Stimulated activated CD4-positive, alpha-beta T cell treated with anti-CD3 and anti-CD28 coated beads, Interleukin-15, amount 100 ng/mL, for 1 hour (primary cell): Measurements from ENCODE around the gene VDAC2.
"Not testable (repeated sequence)": the region's sequence is repeated elsewhere in the genome, so short reads cannot be mapped to it uniquely, and the experiment has no call there.

Experiments
- DNase-seq, 2 donors: peaks; one replicate each; pipeline ENCODE4 v3.0.0-alpha.2; 2020; ENCODE audit warnings: low read depth in 1 of 2, low spot score in 1 of 2

Gene VDAC2, protein sequence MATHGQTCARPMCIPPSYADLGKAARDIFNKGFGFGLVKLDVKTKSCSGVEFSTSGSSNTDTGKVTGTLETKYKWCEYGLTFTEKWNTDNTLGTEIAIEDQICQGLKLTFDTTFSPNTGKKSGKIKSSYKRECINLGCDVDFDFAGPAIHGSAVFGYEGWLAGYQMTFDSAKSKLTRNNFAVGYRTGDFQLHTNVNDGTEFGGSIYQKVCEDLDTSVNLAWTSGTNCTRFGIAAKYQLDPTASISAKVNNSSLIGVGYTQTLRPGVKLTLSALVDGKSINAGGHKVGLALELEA

GRCh38 chr10:75210282-75211006 lies at the start of gene VDAC2:
TSS of gene VDAC2 (plus strand) at chr10:75210796. CDS start at chr10:75211159, 363 bp downstream.
- peak; percentile 95 to 96 for DNase-seq

DNA sequence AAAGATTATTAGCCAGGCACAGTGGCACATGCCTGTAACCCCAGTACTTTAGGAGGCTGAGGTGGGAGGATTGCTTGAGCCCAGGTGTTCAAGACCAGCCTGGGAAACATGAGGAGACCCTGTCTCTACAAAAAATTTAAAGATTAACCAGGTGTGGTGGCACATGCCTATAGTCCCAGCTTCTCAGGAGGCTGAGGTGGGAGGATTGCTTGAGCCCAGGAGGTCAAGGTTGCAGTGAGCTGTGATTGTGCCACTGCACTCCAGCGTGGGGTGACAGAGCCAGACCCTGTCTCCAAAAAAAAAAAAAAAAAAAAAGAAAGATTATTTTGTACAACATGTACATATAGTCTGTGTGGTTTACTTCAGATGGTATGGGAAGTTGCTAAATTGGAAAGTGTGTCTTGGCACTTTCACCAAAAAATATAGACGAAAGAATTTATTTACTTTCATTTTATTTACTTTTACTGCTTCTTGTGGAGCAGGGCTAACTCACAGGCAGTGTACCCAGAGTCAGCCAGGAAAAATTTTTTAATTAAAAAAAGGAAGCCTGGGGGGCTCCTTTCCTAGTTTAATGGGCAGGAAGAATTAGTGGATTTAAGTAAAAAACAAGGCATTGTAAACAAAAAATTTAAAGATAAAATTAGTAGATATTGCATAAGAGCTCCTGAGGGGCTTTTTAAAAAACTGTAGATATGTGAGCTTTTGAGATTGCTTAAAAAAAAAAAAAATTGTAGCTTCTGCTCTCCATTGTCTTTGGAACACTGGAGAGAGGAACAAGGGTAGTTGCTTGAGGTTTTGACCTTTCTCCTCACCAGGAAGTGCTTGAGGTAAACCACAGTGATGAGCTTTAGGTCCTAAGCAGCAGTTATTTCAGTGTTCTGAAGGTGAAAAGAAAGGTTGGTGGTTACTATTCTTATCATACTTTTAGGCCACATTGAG lies 44.6 kb upstream of the VDAC2 start:
- no peak for DNase-seq

DNA sequence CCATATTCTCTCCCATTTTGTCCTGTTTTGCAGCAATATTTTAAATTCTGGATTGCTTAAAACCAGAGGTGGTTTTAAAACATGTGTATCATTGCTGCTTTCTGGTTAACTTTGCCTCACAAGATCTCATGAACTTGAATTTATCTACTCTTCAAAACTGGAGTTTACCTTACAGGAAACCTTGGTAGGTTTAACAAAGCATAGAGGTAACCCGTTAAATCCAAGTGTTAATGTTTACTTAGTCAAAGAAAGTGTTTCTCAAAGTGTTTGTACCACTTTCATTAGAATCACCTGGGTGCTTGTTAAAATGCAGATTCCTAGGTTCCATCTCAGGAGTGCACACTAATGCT lies 44.0 kb upstream of the VDAC2 start:
- DNase-seq, result no peak

DNA sequence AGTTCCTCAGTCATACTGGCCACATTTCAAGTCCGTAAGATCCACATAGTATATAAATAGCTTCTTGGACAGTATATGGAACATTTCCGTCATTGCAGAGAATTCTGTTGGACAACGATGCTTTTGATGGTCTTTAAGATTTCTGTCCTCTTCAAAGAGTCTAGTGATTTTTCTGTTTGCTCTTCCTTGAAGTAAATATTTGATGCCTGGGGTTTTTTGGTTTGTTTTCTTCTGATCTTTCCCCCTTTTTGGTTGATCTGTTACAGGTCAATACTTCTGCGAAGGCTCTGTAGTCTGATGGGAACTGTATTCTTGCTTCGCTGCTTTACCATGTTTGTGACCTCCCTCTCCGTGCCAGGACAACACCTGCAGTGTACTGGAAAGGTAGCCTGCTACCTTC lies 42.3 kb upstream of the VDAC2 start:
- no peak for DNase-seq

DNA sequence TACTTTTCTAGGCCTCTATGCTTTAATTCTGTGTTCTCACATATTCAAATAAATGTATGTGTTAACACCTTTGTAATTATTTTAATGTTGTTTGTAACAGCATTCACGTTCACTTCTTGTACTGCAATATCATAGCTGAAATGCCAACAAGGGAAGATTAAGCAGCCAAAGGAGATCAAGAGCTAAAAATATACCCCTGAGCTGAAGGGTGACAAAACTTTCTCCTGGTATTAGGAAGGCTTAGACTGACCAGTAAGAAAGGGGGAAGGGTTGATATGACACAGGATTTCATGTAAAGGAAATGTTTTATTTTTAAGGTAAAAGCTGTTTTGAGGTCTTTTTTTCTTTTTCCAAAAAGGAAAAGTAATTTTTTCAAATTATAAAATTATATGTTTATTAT lies 40.4 kb upstream of the VDAC2 start:
- DNase-seq, result no peak

DNA sequence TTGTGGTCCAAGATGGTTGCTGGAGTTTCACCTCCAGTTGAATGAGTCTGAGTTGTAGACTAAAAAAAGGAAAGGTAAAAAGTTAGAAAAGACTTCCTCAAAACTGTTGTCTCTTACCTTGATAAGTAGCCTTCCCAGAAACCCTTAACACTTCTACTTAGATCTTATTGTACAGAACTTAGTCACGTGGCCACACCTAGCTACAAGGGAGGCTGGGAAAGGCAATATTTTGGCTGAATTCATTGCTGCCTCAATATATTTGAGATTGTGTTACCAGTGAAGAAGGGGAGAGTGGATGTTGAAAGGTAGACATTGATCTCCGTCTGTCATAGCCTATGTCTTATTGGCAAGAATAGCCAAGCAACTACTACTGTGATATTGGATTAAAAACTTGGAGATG lies 35.5 kb upstream of the VDAC2 start:
- no peak for DNase-seq

DNA sequence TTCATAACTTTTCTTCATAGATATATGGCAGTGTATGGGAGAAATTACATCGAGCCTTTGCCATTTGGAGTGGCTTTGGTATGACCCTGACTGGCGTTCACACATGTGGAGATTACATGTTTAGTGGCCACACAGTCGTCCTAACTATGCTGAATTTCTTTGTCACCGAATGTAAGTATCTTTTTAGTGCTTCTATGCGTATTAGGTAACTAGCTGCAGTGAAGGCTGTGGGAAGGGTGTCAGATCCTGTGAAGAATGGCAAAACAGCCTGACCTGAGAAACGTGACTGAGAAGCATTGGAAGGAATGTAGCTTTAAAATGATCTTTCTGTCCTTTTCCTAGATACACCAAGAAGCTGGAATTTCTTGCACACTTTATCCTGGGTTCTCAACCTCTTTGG lies 34.5 kb upstream of the VDAC2 start:
- no peak for DNase-seq

DNA sequence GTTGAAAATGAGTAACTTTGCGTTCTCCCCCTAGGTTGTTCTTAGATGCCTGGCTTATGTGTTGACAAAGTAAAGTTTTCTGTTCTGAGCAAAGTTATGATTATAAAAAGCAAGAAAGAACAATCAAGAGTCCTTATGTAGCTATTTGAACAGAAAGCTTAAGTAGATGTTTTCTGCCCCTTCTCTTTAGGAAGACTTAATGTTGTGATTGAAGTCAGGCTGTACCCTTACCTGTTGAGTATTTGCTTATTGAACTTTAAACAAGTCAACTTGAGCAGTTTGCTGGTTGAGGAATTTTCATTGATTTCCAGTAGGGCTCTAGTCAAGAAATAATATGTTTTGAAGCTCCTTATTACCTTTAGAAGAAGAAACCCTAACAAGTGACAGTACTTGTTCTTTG lies 33.9 kb upstream of the VDAC2 start:
- no peak for DNase-seq

DNA sequence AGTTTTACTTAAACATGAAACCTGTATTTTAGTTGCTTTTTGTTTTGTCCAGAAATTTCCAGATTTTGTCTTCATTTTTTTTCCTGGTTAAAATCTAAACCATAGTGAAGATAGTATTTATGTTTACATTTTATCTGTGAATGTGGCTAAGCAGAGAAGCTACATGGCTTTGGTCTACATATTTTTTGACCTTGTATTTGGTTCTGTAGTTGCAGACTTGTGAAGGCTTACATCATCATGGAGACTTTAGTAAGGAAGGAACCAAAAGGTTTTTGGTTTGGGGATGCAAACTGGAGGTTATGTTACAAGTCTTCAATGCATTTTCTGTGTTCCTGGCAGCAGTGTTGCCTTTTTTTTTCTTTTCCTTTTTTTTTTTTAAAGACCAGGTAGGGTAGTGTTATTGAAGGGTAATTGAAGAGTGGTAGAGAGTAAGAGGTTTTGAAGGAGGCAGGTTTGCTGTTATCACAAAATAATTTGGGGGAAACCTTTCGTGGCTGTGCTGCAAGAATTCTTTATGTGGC lies 30.9 kb upstream of the VDAC2 start:
- DNase-seq, result no peak

DNA sequence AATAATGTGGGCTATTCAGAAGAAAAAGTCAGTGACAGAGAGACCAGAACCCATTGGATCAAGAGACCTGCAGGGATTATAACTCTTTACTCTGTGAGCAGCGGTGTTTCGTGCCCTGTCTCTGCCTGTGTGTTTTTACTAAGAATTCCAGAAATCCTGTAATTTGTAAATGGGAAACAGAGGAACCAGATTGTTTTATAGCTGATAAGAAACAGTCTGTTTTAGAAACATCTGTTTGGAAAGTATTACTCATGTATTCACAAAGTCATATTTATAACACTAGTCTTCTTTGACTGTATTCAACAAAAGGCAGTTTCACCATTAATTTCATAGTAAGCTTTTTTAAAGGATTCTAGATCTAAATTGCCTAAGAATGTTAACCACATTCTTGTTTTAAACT lies 30.0 kb upstream of the VDAC2 start:
- DNase-seq, result no peak

GRCh38 chr10:75181073-75181472 lies 29.5 kb upstream of the VDAC2 start:
- no peak for DNase-seq

DNA sequence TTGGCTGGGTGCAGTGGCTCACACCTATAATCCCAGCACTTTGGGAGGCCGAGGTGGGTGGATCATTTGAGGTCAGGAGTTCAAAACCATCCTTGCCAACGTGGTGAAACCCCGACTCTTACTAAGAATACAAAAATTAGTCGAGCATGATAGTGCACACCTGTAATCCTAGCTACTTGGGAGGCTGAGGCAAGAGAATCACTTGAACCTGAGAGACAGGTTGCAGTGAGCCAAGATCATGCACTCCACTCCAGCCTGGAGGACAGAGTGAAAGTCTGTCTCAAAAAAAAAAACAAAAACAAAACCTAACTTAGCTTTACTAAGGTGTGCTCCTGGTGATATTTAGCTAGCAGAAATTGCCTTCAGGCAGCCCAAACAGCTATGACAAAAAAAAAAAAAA lies 24.3 kb upstream of the VDAC2 start:
- DNase-seq, result no peak

- DNase-seq, result peak; percentile 32 to 40
These were observed 22.6 kb upstream of the VDAC2 start for GRCh38 chr10:75187961-75188426.

GRCh38 chr10:75188522-75188921 lies 22.1 kb upstream of the VDAC2 start:
- DNase-seq, result not testable (repeated sequence)

DNA sequence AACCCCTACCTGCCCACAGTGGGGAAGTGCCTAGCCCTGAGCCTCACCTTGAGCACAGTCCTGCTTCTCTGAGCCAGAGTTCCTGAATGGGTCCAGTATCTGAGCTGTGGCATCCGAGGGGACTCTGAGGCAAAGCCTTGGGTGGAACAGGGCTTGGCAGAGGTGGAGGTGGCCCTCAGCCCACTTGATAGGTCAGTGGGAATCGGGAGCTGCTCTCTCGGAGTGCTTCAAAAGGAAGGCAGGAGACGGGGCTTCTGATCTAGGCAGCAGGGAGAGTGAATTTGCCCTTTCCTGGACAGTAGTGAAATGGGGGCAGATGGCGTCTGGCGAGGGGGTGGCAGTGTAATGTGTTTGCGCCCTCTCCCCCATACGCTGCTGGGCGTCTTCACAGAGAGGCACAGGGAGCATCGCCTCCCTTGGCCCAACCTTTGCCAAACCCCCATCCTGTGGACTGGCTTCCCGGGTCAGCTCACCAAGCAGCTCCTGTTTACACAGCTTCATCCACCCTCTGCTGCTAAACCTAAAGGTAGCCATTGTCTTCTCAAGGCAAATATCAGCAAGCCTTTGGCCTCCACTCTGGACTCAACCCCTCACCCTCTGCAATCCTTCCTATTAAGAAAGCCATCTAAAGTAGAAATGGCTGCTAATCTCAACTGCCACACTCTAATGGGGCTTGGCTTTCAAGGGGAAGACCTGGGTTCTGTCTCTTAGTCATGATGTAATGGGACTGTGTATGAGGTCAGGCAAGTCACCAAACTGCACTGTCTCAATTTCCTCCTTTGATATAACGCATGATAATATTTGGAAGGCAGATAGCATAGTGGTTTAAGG lies 21.1 kb upstream of the VDAC2 start:
- no peak for DNase-seq

DNA sequence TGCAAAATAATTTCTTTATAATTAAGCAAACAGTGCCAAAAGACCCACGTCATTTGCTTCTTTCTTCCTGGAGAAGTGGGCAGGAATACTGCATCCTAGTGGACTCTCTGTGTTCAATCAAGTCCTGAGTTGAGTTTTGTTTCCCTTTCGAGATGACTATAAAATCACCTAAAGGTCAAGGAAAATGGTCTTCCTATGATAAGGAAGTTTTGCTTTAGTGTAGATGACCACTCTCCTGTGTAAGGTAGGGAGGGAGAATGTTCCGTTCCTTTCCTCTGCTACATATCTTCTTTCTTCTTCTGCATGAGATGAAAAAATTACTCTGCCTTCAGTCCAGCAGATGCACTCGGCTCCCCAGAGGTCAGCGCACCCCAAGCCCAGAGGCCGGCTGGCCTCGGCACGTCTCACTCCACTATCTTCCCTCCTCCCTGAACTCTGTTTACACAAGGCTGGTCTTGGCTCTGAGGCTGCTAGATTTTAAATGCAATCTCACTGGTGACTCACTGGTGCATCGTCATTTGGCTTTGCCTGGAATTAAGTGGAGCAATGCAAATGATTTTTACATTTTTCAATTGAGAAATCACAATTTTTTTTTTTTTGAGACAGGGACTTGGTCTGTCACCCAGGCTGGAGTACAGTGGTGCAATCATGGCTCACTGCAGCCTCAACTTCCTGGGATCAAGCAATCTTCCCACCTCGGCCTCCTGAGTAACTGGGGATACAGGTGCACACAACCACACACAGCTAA lies 18.6 kb upstream of the VDAC2 start:
- no peak for DNase-seq

DNA sequence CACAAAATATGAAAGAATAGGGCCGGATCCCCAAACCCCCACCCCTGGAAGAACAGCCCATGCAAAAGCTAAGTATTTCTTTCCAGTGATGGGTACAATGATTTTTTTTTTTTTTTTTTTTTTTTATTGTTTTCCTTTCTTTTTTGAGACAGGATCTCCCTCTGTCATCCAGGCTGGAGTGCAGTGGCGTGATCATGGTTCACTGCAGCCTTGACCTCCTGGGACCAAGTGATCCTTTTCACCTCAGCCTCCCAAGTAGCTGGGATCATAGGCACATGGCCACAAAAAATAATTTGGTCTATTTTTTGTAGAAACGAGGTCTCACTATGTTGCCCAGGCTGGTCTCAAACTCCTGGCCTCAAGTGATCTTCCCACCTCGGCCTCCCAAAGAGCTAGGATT lies 16.0 kb upstream of the VDAC2 start:
- DNase-seq, result not testable (repeated sequence)

GRCh38 chr10:75195035-75195763 lies 15.4 kb upstream of the VDAC2 start:
- DNase-seq, result no peak

- no peak for DNase-seq
These were observed 13.5 kb upstream of the VDAC2 start for GRCh38 chr10:75197066-75197465.
